GM12801 (cell line): Measurements from ENCODE around the gene PPP2R5B.

Source experiments
- CTCF ChIP-seq: IDR thresholded peaks from one replicate; pipeline ENCODE4 v1.5.1; 2011; ENCODE audit warnings: control low read depth; ENCODE audit not compliant: insufficient read length; ENCODE audit errors: extremely low read depth

The PPP2R5B gene

GRCh38 chr11:64926689-64927088 lies 2.2 kb downstream of the PPP2R5B start:
- TF ChIP-seq CTCF: no peak

DNA sequence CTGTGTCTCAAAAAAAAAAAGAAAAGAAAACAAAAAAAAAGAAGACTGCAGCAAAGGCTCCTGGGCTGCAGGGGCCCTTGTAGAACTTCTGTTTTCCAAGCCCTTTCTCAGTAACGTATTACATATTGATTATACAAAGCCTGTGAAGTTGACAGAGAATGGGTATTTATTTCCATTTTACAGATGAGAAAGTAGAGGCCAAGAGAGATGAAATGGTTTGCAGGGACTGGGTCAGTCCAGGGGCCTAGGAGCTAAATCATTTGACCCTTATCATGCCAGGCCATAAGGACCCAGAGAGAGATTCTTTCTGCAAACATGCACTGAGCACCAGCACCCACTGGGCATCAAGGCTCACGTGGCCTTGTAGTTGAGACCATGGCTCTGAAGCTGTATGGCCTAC lies 4.5 kb downstream of the PPP2R5B start:
- no peak for TF ChIP-seq CTCF

GRCh38 chr11:64929625-64930024 lies 5.1 kb downstream of the PPP2R5B start:
- TF ChIP-seq CTCF: no peak

- TF ChIP-seq CTCF: no peak
Observed at GRCh38 chr11:64930340-64930739, 5.9 kb downstream of the PPP2R5B start.

- no peak for TF ChIP-seq CTCF
Observed at GRCh38 chr11:64931290-64931689, 6.8 kb downstream of the PPP2R5B start.

GRCh38 chr11:64932324-64932723 lies 7.8 kb downstream of the PPP2R5B start:
- no peak for TF ChIP-seq CTCF

DNA sequence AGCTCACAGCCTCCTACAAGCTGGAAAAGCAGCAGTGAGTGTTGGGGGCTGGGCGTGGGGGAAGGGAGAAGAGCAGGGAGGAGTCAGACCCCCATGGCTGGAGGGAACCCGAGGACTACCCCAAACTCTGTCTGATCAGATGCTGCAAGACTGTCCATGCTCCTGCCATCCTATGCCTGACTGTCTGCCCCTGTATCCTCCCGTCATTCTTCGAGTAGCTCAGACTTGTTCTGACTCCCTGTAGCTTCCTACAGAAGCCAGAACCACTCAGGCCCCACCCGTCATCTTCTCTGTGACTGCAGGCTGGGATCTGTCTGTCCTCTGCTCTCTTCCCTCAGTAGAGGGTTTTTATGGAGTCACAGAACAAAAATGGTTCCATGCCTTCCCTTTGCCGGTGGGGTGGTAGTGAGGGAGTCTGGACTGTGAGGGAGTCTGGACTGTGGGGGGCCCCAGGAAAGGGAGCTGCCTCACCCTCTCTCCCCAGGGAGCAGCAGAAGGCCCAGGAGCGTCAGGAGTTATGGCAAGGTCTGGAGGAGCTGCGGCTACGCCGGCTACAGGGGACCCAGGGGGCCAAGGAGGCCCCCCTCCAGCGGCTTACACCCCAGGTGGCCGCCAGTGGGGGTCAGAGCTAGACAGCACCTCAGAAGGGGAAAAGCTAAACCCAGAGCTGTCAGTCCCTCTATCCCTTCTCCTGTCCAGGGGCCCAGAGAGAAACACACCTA lies 8.9 kb downstream of the PPP2R5B start:
- no peak for TF ChIP-seq CTCF
